Left kidney (tissue), 1 donor: ENCODE data around the gene MLNR. TPM values are rescaled to one million over a fixed set of nuclear protein-coding genes. Genes with fewer than 3 reads are reported as not detected.

Experiments
- polyA plus RNA-seq: library from polyadenylated mRNA; unstranded; fragments of 120-200 nt; gene quantifications from one replicate; pipeline ENCODE4 v1.2.1, GENCODE V29; 2013; ENCODE audit not compliant: insufficient read length

Gene MLNR
- polyA plus RNA-seq, 1 donor = 0.15 TPM

Other genes with a start within 250 kb of the MLNR start
- gene FNDC3A, start 244.4 kb upstream of the MLNR start, polyA plus RNA-seq = 103 TPM
- 16.5 TPM for gene CDADC1, start 27.6 kb downstream of the MLNR start, polyA plus RNA-seq
- gene CAB39L, start 223.7 kb downstream of the MLNR start, polyA plus RNA-seq = 20.7 TPM
- 30.1 TPM for gene SETDB2, start 223.9 kb downstream of the MLNR start, polyA plus RNA-seq